ENCODE data around the gene GALNT10. TPM values are rescaled to one million over a fixed set of nuclear protein-coding genes. Genes with fewer than 3 reads are reported as not detected.
A peak's percentile ranks its signal among the peaks of the same experiment; 100 is the strongest.

GALNT10 gene
- total RNA-seq, 1 donor: 46.5 TPM

DNA sequence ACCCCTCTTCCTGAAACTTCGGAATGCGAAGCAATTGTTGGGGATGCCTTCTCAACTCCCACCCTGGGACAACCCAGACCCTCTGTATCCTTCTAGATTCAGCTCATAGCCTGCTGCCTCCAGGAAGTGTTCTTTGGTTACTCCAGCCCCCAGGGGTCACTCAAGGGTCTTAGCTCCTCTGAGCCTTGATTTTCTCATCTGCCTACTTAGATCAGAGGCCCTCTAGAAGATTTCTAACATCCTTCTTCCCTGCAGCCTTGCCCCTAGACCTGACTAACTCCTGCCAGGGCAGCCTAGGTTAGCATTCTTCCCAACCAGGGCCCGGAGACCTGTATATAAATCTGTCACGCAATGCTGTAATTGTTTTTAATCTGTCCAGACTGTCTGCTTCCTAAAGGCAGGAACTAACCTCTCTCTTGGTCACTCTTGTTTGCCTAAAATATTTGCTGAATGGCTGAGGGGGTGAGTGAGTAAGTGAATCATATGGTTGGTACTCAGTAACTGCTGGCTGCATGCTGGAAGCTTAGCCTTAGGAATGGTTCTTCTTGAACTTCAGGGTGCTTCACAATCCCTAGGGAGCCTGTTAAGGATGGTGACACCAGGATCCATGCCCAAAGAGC, 8.2 kb downstream of the GALNT10 start:
- TF ChIP-seq, protein P1, sequence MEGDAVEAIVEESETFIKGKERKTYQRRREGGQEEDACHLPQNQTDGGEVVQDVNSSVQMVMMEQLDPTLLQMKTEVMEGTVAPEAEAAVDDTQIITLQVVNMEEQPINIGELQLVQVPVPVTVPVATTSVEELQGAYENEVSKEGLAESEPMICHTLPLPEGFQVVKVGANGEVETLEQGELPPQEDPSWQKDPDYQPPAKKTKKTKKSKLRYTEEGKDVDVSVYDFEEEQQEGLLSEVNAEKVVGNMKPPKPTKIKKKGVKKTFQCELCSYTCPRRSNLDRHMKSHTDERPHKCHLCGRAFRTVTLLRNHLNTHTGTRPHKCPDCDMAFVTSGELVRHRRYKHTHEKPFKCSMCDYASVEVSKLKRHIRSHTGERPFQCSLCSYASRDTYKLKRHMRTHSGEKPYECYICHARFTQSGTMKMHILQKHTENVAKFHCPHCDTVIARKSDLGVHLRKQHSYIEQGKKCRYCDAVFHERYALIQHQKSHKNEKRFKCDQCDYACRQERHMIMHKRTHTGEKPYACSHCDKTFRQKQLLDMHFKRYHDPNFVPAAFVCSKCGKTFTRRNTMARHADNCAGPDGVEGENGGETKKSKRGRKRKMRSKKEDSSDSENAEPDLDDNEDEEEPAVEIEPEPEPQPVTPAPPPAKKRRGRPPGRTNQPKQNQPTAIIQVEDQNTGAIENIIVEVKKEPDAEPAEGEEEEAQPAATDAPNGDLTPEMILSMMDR (IDR thresholded peaks at IDR 0.05; ENCODE audit: insufficient read depth, low read length): no peak
- DNase-seq (ENCODE audit: low read depth): peak; percentile 73
- no peak overlapping the region for H3K4me3 ChIP-seq (ENCODE audit: low read depth, low read length)

DNA sequence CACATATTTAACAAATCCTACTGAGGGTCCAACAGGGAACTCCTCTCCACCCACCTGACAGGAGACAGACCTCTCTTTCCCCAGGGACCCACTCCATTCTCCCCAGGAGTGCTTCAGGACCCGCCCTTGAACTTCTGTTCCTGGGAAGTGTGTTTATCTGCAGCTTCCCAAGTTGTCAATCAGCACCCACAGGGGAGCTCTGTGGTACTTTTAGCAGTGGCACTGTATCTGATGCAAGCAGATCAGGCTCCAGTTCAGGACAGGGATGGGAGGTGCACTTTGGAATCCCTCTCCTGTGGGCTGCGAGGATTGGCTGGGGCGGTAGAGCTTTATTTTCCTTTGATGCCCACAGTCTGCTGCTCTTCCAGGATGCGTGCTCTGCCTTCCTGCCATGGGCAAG, 8.7 kb downstream of the GALNT10 start:
- TF ChIP-seq, protein P1 (IDR thresholded peaks at IDR 0.05; ENCODE audit: insufficient read depth, low read length): no peak
- no peak for DNase-seq (ENCODE audit: low read depth)
- H3K4me3 ChIP-seq (ENCODE audit: low read depth, low read length): no peak overlapping the region

DNA sequence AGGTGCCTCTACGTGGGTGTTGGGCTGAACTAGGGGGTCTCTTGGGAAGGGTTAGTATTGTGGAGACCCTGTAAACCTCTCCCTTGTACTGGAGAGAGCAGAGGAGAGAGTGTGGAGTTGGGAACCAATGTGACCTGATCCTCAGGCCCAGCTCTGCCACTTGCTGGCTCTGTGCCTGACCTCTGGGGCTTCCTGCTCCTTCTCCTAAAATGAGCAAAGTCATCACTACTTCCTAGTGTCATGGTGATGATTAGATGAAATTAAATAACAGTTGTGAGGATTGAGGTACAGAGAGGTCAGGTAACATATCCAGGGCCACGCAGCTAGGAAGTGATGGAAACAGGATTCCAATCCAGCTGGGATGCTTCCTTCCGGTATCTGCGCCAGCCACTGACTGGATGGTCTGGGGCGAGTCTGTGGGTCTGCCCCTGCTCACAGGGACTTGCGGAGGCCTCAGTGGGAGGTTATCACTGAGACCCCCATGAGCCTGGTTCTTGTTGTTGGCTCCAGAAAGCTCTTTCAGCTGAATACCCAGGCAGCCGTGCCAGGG, 9.2 kb downstream of the GALNT10 start:
- no peak for DNase-seq (ENCODE audit: low read depth)
- H3K4me3 ChIP-seq (ENCODE audit: low read depth, low read length): no peak overlapping the region
- TF ChIP-seq, protein P1 (IDR thresholded peaks at IDR 0.05; ENCODE audit: insufficient read depth, low read length): no peak

DNA sequence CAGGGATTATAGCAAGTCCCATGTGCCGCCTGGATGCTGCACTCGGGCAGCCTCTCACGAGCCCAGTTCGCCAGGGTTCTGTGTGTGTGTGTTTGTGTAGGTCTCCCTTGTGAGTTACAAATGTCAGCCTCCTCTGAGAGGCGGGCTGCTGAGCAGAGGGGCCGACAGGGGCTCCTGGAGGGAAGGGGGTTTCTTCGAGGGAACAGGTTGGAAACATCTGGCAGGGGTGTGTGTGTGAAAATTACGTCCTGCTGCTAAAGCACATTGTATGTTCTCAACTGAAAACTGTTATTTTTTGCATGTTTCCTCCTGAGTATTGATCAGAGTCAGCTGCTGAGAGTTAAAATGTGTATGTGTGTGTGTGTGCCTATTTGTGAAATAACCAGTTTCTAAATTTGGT, 9.7 kb downstream of the GALNT10 start:
- TF ChIP-seq, protein P1 (IDR thresholded peaks at IDR 0.05; ENCODE audit: insufficient read depth, low read length): no peak
- H3K4me3 ChIP-seq (ENCODE audit: low read depth, low read length): no peak overlapping the region
- DNase-seq (ENCODE audit: low read depth): no peak

DNA sequence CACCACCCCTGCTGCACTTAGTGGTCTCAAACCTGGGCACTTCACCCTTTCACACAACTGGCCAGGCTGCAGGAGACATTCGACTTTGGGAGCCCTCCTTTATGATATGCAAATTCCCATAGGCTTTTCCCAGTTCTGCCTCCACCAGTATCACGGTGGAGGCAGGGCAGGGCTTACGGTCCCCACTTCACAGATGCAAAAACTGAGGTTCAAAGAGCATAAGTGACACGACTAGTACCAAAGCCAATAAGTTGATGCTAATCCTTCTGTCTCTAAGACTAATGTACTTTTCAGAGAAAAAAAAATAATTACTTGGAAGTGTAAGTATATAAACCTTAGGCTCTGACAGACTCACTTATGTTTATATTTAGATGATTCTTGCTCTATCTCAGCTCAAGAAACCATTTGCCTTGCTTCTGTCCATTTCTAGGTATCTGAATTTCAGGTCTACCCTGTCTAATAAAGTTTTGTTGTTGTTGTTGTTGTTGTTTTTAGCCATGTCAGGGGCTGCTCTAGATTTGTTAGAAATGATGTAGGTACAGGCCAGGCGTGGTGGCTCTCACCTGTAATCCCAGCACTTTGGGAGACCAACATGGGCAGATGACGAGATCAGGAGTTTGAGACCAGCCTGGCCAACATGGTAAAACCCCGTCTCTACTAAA, 10.7 kb downstream of the GALNT10 start:
- DNase-seq (ENCODE audit: low read depth): no peak
- TF ChIP-seq, protein P1 (IDR thresholded peaks at IDR 0.05; ENCODE audit: insufficient read depth, low read length): no peak
- no peak overlapping the region for H3K4me3 ChIP-seq (ENCODE audit: low read depth, low read length)

DNA sequence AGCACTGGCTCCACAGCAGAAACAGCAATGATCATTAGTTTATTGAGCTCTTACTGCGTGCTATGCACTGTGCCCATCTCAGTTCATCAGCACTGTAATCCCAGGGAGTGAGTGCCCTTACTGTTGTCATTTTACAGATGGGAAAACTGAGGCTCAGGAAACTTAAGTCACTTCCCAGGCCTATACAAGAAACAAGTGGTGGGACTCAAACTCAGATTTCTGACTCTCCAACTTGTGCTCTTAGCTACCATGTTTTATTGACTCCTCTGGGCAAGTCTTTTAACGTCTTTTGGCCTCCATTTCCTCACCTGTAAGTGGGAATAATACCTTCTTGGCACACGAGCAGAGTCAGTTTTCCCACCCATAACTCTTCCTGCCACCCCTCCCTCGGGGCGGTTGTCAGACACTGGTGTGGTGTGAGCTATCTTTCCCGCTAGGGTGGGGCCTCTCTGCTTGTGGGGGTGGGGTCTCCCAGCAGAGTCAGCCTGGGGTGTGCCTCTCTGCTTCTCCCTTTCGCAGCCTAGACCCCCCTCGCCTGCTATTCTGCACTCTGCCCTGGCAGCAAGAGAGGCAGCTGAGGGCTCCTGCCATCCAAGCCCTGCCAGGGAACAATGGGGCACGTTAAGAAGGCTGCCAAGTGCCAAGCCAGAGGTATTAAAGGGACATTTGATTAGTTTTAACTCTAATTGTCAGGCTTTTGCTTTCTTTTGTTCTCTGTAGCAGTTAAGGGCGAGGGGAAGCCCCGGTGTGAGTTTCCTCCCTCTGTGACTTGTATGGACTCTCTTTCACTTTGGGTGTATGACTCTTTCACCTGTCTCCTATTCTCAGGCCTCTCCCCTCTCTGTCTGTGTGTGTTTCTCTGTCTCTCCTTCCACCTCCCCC, 12.1 kb downstream of the GALNT10 start:
- no peak overlapping the region for H3K4me3 ChIP-seq (ENCODE audit: low read depth, low read length)
- no peak for DNase-seq (ENCODE audit: low read depth)
- TF ChIP-seq, protein P1 (IDR thresholded peaks at IDR 0.05; ENCODE audit: insufficient read depth, low read length): no peak

All from fibroblast of the aortic adventitia (primary cell).